GM19240 (cell line): ENCODE results near the gene PJVK.
"Not testable (repeated sequence)": the region's sequence is repeated elsewhere in the genome, so short reads cannot be mapped to it uniquely, and the experiment has no call there.

Source experiments
- DNase-seq: peaks from one replicate; pipeline ENCODE4 v3.0.0; 2011; ENCODE audit warnings: low spot score; ENCODE audit not compliant: insufficient read length

PJVK gene

GRCh38 chr2:178450774-178451525 lies at the start of gene PJVK, which contains the start of gene PRKRA:
Gene PJVK (plus strand): TSS chr2:178451378. CDS start chr2:178453410, 2,032 bp downstream.
Gene PRKRA (minus strand): TSS chr2:178451175. CDS start chr2:178451030, 145 bp downstream.
- peak; percentile 64 for DNase-seq

- DNase-seq, result no peak
These were observed 49.2 kb upstream of the PJVK start for GRCh38 chr2:178401994-178402437.

- no peak for DNase-seq
These were observed 47.4 kb upstream of the PJVK start for GRCh38 chr2:178403671-178404306.

GRCh38 chr2:178404368-178404767 lies 46.8 kb upstream of the PJVK start:
- DNase-seq, result peak; percentile 33

- DNase-seq, result no peak
These were observed 41.9 kb upstream of the PJVK start for GRCh38 chr2:178409261-178409660.

GRCh38 chr2:178412047-178412446 lies 39.1 kb upstream of the PJVK start:
- no peak for DNase-seq

GRCh38 chr2:178412453-178412852 lies 38.7 kb upstream of the PJVK start:
- not testable (repeated sequence) for DNase-seq

GRCh38 chr2:178413472-178414265 lies 37.5 kb upstream of the PJVK start:
- DNase-seq, result peak; percentile 7

- DNase-seq, result peak; percentile 41
These were observed 36.6 kb upstream of the PJVK start for GRCh38 chr2:178414266-178415247.

- no peak for DNase-seq
These were observed 35.2 kb upstream of the PJVK start for GRCh38 chr2:178415979-178416378.

- DNase-seq, result no peak
These were observed 33.3 kb upstream of the PJVK start for GRCh38 chr2:178417916-178418315.

- DNase-seq, result no peak
These were observed 32.8 kb upstream of the PJVK start for GRCh38 chr2:178418426-178418825.

- no peak for DNase-seq
These were observed 32.1 kb upstream of the PJVK start for GRCh38 chr2:178419123-178419522.

GRCh38 chr2:178420463-178420999 lies 30.6 kb upstream of the PJVK start:
- no peak for DNase-seq

GRCh38 chr2:178422097-178422496 lies 29.1 kb upstream of the PJVK start:
- no peak for DNase-seq

GRCh38 chr2:178423746-178424145 lies 27.4 kb upstream of the PJVK start:
- DNase-seq, result not testable (repeated sequence)

- DNase-seq, result no peak
These were observed 25.8 kb upstream of the PJVK start for GRCh38 chr2:178425255-178425827.

- no peak for DNase-seq
These were observed 24.8 kb upstream of the PJVK start for GRCh38 chr2:178426388-178426787.

GRCh38 chr2:178427458-178427857 lies 23.7 kb upstream of the PJVK start:
- no peak for DNase-seq

- DNase-seq, result no peak
These were observed 22.8 kb upstream of the PJVK start for GRCh38 chr2:178428396-178428806.
